GM04503 (cell line): ENCODE measurements around the gene MSMB.
"Not testable (repeated sequence)": the region's sequence is repeated elsewhere in the genome, so short reads cannot be mapped to it uniquely, and the experiment has no call there.

ENCODE experiments used
- DNase-seq: peaks from one replicate; pipeline ENCODE4 v3.0.0-alpha.2; 2012; ENCODE audit warnings: low read depth

MSMB gene

GRCh38 chr10:46006219-46006618 lies 39.9 kb downstream of the MSMB start:
- peak; percentile 64 for DNase-seq

- DNase-seq = no peak
These were observed 40.7 kb downstream of the MSMB start for GRCh38 chr10:46005383-46005782.

DNA sequence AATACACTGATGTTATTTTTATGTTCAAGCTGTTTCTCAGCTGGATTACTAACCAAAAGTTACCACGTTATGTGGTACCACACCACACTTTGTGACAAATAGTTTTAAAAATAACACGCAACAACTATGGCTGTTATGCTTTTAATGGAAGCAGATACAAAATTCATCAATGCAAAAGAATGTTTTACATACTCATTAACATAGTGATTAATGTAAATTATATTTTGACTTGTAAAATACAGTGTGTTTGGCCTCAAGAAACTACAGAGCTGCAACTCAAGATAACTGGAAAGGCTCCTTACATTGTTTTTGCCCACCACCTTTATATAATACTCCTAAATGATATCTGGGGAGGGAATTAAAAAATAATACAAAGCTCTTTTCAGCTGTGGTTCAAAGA lies 41.1 kb downstream of the MSMB start:
- DNase-seq = no peak

DNA sequence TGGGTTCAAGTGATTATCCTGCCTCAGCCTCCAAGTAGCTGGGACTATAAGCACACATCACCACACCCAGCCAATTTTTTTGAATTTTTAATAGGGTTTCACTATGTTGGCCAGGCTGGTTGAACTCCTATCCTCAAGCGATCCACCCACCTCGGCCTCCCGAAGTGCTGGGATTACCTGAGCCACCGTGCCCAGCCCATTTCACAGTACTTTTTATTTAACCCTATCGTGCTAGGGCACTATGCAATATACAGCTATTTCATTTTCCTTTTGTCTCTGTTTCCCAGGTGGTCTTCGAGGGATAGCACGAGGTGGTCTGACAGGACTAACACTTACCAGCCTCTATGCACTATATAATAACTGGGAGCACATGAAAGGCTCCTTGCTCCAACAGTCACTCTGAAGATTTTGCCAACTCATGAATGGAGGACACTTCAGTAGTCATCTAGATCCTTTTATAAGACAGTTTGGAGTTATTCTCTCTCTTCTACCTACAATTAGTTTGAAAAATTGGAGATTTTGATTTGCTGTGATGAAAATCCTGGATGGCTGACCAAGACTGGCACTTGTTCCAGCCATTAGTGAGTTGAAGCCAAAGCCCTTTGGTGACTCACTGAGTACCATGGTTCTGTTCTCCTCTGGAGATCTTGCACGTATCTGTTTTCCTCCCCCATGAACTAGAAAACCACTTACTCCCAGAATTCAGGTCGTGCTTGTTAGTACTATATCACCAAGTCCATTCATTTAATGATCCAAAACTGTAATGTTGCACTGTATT lies 43.0 kb downstream of the MSMB start:
- DNase-seq = no peak

DNA sequence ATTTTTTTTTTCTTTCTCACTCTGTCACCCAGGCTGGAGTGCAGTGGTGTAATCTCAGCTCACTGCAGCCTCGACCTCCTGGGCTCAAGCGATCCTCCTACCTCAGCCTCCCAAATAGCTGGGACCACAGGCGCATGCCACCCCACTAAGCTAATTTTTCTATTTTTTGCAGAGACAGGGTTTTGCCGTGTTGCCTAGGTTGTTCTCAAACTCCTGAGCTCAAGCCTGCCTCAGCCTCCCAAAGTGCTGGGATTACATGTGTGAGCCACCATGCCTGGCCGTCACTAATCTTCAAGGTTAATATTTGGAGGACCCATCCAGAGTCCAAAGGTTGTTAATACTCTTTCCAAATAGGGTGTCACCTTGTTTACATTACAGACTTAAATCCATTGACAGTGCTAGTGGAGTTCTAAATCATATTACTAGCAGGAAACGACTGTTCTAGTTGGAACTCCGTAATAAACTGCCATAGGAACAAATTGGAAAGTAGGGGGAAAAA lies 43.8 kb downstream of the MSMB start:
- DNase-seq = not testable (repeated sequence)

DNA sequence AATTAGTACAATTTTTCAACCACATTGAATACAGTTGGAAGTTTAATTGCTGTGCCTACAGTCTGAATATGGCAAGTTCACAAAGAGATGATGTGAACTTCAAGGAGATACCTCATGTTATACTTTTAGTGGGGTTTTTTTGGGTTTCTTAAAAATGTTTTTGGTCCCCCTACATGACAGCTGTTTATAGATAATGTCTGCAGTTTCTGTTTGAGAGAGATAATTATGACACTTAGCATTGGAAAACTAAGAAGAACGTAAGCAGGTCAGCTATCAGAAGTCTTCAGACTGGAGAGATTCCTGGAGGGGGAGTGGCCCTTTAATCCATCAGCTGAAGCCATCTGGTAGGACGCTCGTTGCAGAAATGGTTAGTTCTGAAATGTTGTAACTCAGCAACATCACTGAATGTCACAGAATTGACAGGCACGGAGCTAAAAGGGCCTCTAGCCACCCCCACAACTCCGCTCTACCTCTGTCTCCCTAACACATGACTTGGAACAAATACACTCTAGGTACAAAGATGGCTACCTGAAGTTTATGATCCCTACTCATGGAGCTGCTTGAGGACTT lies 44.8 kb downstream of the MSMB start:
- no peak for DNase-seq

GRCh38 chr10:46000538-46000937 lies 45.5 kb downstream of the MSMB start:
- no peak for DNase-seq

DNA sequence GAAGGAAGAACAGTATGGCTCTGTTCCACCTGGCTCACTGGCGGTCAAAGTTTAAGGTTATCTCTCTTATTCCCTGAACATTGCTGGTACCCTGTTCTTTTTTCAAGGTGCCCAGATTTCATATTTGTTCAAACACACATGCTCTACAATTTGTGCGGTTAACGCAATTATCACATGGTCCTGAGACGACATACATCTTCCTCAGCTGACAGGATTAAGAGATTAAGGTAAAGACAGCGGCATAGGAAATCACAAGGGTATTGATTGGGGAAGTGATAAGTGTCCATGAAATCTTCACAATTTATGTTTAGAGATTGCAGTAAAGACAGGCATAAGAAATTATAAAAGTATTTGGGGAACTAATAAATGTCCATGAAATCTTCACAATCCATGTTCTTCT lies 46.1 kb downstream of the MSMB start:
- not testable (repeated sequence) for DNase-seq

GRCh38 chr10:45997994-45998763 lies 47.9 kb downstream of the MSMB start:
- no peak for DNase-seq

DNA sequence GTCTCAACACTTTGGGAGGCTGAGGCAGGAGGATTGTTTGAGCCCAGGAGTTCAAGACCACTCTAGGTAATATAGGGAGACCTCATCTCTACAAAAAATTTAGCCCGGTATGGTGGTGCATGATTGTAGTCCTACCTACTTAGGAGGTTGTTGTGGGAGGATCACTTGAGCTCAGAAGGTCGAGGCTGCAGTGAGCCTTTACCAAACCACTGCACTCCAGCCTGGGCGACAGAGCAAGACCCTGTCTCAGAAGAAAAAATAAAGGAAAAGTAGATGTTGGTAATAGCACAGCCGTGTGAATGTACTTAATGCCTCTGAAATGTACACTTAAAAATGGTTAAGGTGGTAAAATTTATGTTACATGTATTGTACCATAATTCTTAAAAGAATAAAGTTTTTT lies 48.5 kb downstream of the MSMB start:
- DNase-seq = no peak

GRCh38 chr10:45985590-45985989 lies 60.5 kb downstream of the MSMB start:
- not testable (repeated sequence) for DNase-seq

GRCh38 chr10:45984473-45984872 lies 61.6 kb downstream of the MSMB start:
- not testable (repeated sequence) for DNase-seq

DNA sequence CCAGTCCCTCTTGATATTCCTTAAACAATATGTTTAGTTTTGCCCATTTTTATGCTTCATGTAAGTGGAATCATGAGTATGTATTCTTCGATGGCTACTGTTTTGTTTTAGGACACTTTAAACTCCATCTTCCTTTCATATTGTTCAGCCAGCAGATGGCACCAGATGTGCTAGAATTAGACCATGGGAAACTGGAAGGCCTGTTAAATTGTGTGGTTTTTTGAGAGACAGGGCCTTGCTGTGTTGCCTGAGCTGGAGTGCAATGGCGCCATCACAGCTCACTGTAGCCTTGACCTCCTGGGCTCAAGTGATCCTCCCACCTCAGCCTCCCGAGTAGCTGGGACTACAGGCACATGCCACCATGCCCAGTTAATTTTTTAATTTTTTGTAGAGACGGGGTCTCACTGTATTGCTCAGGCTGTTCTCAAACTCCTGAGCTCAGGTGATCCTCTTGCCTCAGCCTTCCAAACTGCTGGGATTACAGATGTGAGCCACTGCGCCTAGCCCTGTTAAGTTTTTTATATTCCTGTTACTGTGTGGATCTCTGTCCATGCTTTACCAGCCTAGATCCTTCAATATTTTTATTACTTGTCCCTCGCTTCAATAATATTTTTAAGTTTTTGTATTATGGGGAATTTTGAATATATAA lies 62.4 kb downstream of the MSMB start:
- not testable (repeated sequence) for DNase-seq
